OCI-LY3 (cell line): ENCODE data around the gene TMEM38A.

Source experiments
- CTCF ChIP-seq: fragments of 200-600, 300-600 bp; sonication (generic); IDR thresholded peaks from 2 replicates; pipeline ENCODE4 v1.5.1; 2014; ENCODE audit warnings: antibody characterized with exemption, low read length, low read depth
- EZH2phosphoT487 ChIP-seq: fragments of 200-600 bp; shearing (Covaris generic); IDR thresholded peaks from 2 replicates; pipeline ENCODE4 v1.6.1; 2018; ENCODE audit warnings: antibody characterized with exemption, mixed run types, low read depth

- TF ChIP-seq CTCF: no peak
- no peak for TF ChIP-seq EZH2phosphoT487
Measured at GRCh38 chr19:16684216-16684615, 23.3 kb downstream of the TMEM38A start.
